ENCODE results near the gene LRMDA.

The LRMDA gene

DNA sequence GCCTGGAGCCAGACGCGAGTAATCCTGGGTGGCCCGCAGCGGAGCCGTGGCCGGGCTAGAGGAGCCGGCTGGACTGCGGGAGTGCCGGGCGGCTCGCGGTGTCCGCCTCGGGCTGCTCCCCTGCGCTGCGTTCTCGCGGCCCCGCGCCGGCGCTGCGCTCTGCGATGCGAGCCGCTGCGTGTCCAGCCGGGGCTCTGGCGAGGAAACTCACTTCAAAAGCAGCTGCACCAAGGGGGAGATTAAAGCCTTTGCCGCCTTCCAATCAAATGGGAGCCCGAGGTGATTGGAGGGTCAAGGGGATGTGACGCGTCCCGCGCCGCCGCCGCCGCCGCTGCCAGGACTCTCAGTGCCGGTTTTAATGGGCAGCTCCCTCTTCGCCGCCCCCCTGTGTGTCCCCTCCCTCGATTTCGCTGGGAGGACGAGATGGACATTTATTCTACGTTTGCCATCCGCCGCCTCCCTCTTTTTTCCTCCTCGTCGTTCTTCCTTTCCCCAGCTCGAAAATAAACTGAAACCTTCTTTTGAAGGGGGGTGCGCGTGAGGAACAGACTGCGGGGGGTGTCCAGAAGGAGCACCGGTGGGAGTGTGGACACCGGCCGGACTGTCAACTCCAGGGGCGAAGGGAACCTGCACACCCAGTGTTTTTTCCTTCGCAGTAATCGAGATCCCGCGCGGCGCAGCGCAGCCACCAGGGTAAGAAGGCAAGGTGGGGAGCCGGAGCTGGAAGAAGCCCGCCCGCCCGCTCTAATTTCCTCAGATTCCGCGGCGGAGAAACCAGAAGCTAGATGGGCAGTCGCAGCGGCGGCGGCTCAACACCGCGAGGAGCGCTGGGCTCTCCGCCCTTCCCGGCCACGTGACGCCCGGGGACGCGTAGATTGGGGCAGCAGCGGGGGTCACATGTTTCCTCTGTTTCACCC, 29.6 kb upstream of the LRMDA start, which contains the start of gene ZNF503:
TSS of gene ZNF503 (minus strand) at position 196 of the 917 bp plus-strand sequence. CDS start 345 bp downstream, outside the sequence.
- TF ChIP-seq, protein P1, sequence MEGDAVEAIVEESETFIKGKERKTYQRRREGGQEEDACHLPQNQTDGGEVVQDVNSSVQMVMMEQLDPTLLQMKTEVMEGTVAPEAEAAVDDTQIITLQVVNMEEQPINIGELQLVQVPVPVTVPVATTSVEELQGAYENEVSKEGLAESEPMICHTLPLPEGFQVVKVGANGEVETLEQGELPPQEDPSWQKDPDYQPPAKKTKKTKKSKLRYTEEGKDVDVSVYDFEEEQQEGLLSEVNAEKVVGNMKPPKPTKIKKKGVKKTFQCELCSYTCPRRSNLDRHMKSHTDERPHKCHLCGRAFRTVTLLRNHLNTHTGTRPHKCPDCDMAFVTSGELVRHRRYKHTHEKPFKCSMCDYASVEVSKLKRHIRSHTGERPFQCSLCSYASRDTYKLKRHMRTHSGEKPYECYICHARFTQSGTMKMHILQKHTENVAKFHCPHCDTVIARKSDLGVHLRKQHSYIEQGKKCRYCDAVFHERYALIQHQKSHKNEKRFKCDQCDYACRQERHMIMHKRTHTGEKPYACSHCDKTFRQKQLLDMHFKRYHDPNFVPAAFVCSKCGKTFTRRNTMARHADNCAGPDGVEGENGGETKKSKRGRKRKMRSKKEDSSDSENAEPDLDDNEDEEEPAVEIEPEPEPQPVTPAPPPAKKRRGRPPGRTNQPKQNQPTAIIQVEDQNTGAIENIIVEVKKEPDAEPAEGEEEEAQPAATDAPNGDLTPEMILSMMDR (IDR thresholded peaks at IDR 0.05; ENCODE audit: borderline replicate concordance, extremely low read depth, low read length, poor library complexity, severe bottlenecking), result no peak
- no peak for TF ChIP-seq EZH2 (IDR thresholded peaks at IDR 0.05; ENCODE audit: borderline replicate concordance, low read depth, low read length, severe bottlenecking)
- Histone ChIP-seq H3K4me3 (ENCODE audit: low read depth in 1 of 2, low read length in 2 of 2) (no peak within 1 kb of the TSS), H3K9ac (ENCODE audit: low read depth, low read length) (no peak within 1 kb of the TSS), H3K27me3 (ENCODE audit: insufficient read depth, low read length, poor library complexity) (no peaks in the 10 kb centered on the region), H3K4me2 (ENCODE audit: insufficient read depth, low read length) (no peak within 1 kb of the TSS), H3K27ac (ENCODE audit: low read length) (no peak within 1 kb of the TSS), H4K20me1 (ENCODE audit: insufficient read depth, low read length) (no peaks in the 10 kb centered on the region), H3K4me1 (ENCODE audit: insufficient read depth, low read length) (no peaks in the 10 kb centered on the region), H2AFZ (ENCODE audit: low read depth, low read length) (no peak within 1 kb of the TSS), H3K36me3 (ENCODE audit: insufficient read depth, low read length) (no peaks in the 10 kb centered on the region), H3K9me3 (ENCODE audit: insufficient read depth, low read length, severe bottlenecking) (peaks cover 2% of the 10 kb centered on the region), H3K79me2 (ENCODE audit: insufficient read depth, low read length) (no peaks in the 10 kb centered on the region)
- no peak for ATAC-seq (ENCODE audit: insufficient read depth, low read depth)
- DNase-seq, result no peak

DNA sequence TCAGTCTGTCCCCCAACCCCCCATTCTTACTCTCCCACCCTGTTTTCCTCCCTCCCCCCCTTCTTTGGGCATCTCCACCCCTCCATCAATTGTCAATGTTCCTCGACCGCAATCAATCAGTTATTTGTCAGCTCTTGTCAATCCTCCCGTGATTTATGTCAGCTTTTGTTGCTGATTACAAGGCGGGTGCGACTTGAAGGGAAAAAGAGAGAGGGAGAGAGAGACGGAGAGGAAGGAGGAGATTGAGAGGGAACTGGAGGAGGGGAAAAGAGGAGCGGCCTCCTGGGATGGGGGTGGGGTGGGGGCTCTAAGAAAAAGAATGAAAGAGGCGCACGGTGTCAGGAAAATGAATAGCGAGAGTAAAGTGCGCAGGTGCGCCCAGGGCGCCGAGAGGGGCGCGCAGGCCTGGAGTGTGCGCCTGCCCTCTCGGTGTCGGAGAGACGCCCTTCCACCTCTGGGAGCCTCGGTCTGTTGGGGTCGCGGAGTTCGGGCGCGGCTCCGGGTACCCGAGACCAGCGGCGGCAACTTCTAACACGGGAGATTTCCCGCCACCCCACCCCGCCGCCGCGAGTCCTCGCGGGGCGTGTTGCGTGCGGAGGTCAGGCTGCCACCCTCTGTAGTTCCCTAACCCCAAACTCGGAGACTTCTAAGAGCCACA, 28.8 kb upstream of the LRMDA start:
- TF ChIP-seq, protein P1 (IDR thresholded peaks at IDR 0.05; ENCODE audit: borderline replicate concordance, extremely low read depth, low read length, poor library complexity, severe bottlenecking), result no peak
- no peak for TF ChIP-seq EZH2 (IDR thresholded peaks at IDR 0.05; ENCODE audit: borderline replicate concordance, low read depth, low read length, severe bottlenecking)
- Histone ChIP-seq H3K9ac (ENCODE audit: low read depth, low read length) (no peak overlapping the region), H3K4me3 (ENCODE audit: low read depth in 1 of 2, low read length in 2 of 2) (no peak overlapping the region), H3K79me2 (ENCODE audit: insufficient read depth, low read length) (no peaks in the 10 kb centered on the region), H3K4me2 (ENCODE audit: insufficient read depth, low read length) (no peak overlapping the region), H3K4me1 (ENCODE audit: insufficient read depth, low read length) (no peaks in the 10 kb centered on the region), H3K9me3 (ENCODE audit: insufficient read depth, low read length, severe bottlenecking) (peaks cover 2% of the 10 kb centered on the region), H4K20me1 (ENCODE audit: insufficient read depth, low read length) (no peaks in the 10 kb centered on the region), H3K27ac (ENCODE audit: low read length) (no peak overlapping the region), H3K27me3 (ENCODE audit: insufficient read depth, low read length, poor library complexity) (no peaks in the 10 kb centered on the region), H3K36me3 (ENCODE audit: insufficient read depth, low read length) (no peaks in the 10 kb centered on the region), H2AFZ (ENCODE audit: low read depth, low read length) (no peak overlapping the region)
- ATAC-seq (ENCODE audit: insufficient read depth, low read depth) (no peak), DNase-seq (no peak)

DNA sequence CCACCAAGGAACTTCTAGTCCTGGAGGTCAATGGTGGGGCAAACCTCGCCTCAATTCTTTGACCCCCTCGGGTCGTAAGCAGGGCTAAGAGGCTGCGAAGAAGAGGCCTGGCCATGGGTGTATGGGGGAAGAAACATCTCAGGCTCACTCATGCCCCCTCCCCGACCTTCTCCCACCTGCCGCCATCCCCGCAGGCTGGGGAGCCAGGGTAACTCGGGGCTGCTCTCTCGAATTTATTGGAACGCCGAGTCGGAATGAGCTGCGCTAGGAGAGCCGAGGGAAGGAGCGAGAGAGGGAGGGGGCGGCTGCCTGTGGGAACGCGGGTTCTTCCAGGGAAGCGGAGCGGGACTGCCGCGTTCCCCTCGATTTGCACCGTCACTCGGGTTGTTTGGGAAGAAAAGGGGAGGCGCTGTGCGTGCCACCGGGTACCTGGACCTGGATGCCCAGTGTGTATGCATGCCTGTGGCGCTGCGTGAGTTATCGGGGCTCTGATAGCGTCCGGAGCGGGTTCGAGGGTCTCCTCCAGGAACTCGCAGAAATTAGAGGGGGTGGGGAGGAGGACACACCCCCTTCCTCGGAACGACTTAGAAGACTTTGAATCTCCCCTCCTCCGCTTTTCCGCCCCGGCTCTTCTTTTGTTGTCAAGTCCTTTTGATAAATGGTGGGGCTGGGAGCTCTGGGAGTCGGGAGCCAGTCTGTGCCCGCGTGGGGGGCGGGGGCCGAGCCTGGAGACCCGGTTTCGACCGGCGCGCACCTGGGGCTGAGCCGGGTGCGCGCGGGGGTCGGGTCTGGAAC, 28.1 kb upstream of the LRMDA start:
- H3K27me3 ChIP-seq (ENCODE audit: insufficient read depth, low read length, poor library complexity), result no peaks in the 10 kb centered on the region
- ATAC-seq (ENCODE audit: insufficient read depth, low read depth), result no peak
- H4K20me1 ChIP-seq (ENCODE audit: insufficient read depth, low read length), result no peaks in the 10 kb centered on the region
- H3K79me2 ChIP-seq (ENCODE audit: insufficient read depth, low read length), result no peaks in the 10 kb centered on the region
- H3K27ac ChIP-seq (ENCODE audit: low read length), result no peak overlapping the region
- H3K9me3 ChIP-seq (ENCODE audit: insufficient read depth, low read length, severe bottlenecking), result peaks cover 2% of the 10 kb centered on the region
- H3K36me3 ChIP-seq (ENCODE audit: insufficient read depth, low read length), result no peaks in the 10 kb centered on the region
- H3K4me2 ChIP-seq (ENCODE audit: insufficient read depth, low read length), result no peak overlapping the region
- H3K4me3 ChIP-seq (ENCODE audit: low read depth in 1 of 2, low read length in 2 of 2), result no peak overlapping the region
- TF ChIP-seq, protein P1 (IDR thresholded peaks at IDR 0.05; ENCODE audit: borderline replicate concordance, extremely low read depth, low read length, poor library complexity, severe bottlenecking), result no peak
- TF ChIP-seq EZH2 (IDR thresholded peaks at IDR 0.05; ENCODE audit: borderline replicate concordance, low read depth, low read length, severe bottlenecking), result no peak
- no peaks in the 10 kb centered on the region for H3K4me1 ChIP-seq (ENCODE audit: insufficient read depth, low read length)
- no peak overlapping the region for H2AFZ ChIP-seq (ENCODE audit: low read depth, low read length)
- DNase-seq, result no peak
- H3K9ac ChIP-seq (ENCODE audit: low read depth, low read length), result no peak overlapping the region

Data from DND-41 (cell line).